Osteoblast (primary cell): ENCODE measurements around the gene EML1. TPM values are rescaled to one million over a fixed set of nuclear protein-coding genes. Genes with fewer than 3 reads are reported as not detected.

Source experiments
- DNase-seq: peaks from one replicate; pipeline ENCODE4 v3.0.0; 2011; ENCODE audit warnings: low spot score, mixed read lengths; ENCODE audit not compliant: insufficient read length; ENCODE audit errors: missing footprints
- H2AFZ ChIP-seq: 2 replicates; pipeline ENCODE4 v1.6.0; 2011; ENCODE audit warnings: mild to moderate bottlenecking, low read length
- H3K27ac ChIP-seq: 2 replicates; pipeline ENCODE4 v1.5.1; 2011; ENCODE audit warnings: mild to moderate bottlenecking, low read depth, low read length, moderate library complexity
- H3K27me3 ChIP-seq: 2 replicates; pipeline ENCODE4 v1.6.0; 2012; ENCODE audit warnings: mild to moderate bottlenecking, control low read depth, inconsistent platforms, low read length, moderate library complexity; ENCODE audit not compliant: insufficient read depth
- H3K36me3 ChIP-seq: 2 replicates; pipeline ENCODE4 v1.5.1; 2011; ENCODE audit warnings: mild to moderate bottlenecking, low read length, control low read depth, moderate library complexity; ENCODE audit not compliant: insufficient read depth
- H3K4me1 ChIP-seq: 2 replicates; pipeline ENCODE4 v1.5.1; 2011; ENCODE audit warnings: mild to moderate bottlenecking, low read length, control low read depth, moderate library complexity; ENCODE audit not compliant: insufficient read depth
- H3K4me2 ChIP-seq: 2 replicates; pipeline ENCODE4 v1.6.0; 2011; ENCODE audit warnings: mild to moderate bottlenecking, low read length; ENCODE audit not compliant: insufficient read depth
- H3K4me3 ChIP-seq: fragments of 200-600 bp; sonication (generic); 3 replicates; pipeline ENCODE4 v1.5.1; 2012; ENCODE audit warnings: mild to moderate bottlenecking, low read length, inconsistent platforms; ENCODE audit not compliant: insufficient read depth
- H3K79me2 ChIP-seq: 2 replicates; pipeline ENCODE4 v1.6.0; 2012; ENCODE audit warnings: mild to moderate bottlenecking, low read length, control low read depth, inconsistent platforms; ENCODE audit not compliant: insufficient read depth
- H3K9me3 ChIP-seq: 2 replicates; pipeline ENCODE4 v1.5.1; 2011; ENCODE audit warnings: low read depth, low read length, control low read depth
- H4K20me1 ChIP-seq: 2 replicates; pipeline ENCODE4 v1.6.0; 2012; ENCODE audit warnings: mild to moderate bottlenecking, low read length, control low read depth; ENCODE audit not compliant: insufficient read depth
- total RNA-seq: library from RNA; depleted of rRNA; stranded (reverse); fragments of >200 nt; gene quantifications from 2 replicates; pipeline ENCODE4 v1.2.3, GENCODE V29; 2012
- TF ChIP-seq, protein P1 (sequence below): IDR thresholded peaks from 2 replicates; pipeline ENCODE4 v1.5.1; 2011; ENCODE audit warnings: mild to moderate bottlenecking, low read depth, low read length, moderate library complexity; ENCODE audit errors: extremely low read depth

Gene EML1
- total RNA-seq, 1 donor, result 46.7 TPM

DNA sequence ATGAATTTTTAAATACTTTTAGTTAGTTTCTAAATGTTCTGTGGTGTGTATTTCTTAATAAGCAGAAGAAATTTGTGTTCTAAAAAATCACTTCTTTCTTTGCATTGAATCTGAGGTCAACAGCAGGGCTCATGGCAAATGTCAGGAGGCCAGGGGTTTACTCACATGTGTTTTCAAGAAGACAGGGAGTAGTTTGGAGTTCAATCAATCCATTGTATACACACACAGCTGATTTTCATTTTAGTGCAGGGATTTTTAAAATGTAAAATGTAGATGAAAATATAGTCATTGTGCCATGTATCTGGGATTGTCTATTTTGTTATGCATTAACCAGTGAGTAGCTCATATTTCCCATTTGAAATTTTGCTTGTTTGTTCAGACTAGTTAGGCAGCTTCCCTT lies 62.1 kb downstream of the EML1 start:
- TF ChIP-seq, protein P1, sequence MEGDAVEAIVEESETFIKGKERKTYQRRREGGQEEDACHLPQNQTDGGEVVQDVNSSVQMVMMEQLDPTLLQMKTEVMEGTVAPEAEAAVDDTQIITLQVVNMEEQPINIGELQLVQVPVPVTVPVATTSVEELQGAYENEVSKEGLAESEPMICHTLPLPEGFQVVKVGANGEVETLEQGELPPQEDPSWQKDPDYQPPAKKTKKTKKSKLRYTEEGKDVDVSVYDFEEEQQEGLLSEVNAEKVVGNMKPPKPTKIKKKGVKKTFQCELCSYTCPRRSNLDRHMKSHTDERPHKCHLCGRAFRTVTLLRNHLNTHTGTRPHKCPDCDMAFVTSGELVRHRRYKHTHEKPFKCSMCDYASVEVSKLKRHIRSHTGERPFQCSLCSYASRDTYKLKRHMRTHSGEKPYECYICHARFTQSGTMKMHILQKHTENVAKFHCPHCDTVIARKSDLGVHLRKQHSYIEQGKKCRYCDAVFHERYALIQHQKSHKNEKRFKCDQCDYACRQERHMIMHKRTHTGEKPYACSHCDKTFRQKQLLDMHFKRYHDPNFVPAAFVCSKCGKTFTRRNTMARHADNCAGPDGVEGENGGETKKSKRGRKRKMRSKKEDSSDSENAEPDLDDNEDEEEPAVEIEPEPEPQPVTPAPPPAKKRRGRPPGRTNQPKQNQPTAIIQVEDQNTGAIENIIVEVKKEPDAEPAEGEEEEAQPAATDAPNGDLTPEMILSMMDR, result no peak
- peaks cover 11% of the 10 kb centered on the region for H4K20me1 ChIP-seq
- DNase-seq, result no peak
- no peak overlapping the region for H3K27ac ChIP-seq
- H2AFZ ChIP-seq, result no peak overlapping the region
- H3K4me1 ChIP-seq, result no peaks in the 10 kb centered on the region
- no peak overlapping the region for H3K4me2 ChIP-seq
- no peaks in the 10 kb centered on the region for H3K79me2 ChIP-seq
- no peak overlapping the region for H3K4me3 ChIP-seq
- no peaks in the 10 kb centered on the region for H3K27me3 ChIP-seq
- H3K9me3 ChIP-seq, result no peaks in the 10 kb centered on the region
- H3K36me3 ChIP-seq, result peaks cover 5% of the 10 kb centered on the region

DNA sequence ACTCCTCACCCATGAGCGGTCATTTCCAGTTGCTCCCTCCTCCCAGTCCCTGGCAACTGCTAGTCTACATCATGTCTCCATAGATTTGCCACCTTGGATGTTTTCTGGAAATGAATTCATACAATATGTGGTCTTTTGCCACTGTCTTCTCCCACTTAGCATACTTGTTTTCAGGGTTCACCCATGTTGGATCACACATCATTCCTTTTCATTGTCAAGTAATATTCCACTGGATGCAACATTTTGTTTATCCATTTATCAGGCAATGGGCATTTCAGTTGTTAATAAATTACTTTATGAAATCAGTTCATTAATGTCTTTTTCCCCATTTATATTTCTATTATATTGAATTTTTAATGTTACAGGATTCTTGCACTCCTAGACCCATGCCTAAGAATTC lies 64.3 kb downstream of the EML1 start:
- H3K27ac ChIP-seq, result no peak overlapping the region
- no peaks in the 10 kb centered on the region for H3K9me3 ChIP-seq
- H3K4me3 ChIP-seq, result no peak overlapping the region
- H3K4me1 ChIP-seq, result peaks cover 9% of the 10 kb centered on the region
- peaks cover under 1% of the 10 kb centered on the region for H3K79me2 ChIP-seq
- TF ChIP-seq, protein P1, result no peak
- H2AFZ ChIP-seq, result no peak overlapping the region
- no peak overlapping the region for H3K4me2 ChIP-seq
- H3K36me3 ChIP-seq, result no peaks in the 10 kb centered on the region
- no peaks in the 10 kb centered on the region for H3K27me3 ChIP-seq
- peaks cover 9% of the 10 kb centered on the region for H4K20me1 ChIP-seq
- no peak for DNase-seq

DNA sequence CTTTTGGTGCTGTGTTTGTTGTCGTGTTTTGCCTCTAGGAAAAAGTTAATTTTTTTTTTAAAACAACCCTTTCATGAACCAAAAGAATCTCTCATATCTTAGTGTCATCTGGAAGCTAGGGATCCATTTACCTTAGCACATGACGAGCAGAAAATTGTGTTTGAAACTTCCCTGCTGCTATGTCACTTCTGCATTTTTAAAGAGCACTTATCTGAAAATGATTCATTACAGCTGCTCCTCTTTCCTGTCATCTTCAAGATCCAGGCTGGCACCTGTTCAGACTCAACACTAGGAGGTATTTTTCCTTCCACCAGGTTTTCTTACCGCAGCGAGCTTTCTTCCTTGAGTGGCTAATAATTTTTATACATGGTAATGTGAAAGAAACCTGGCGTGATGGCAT lies 67.0 kb downstream of the EML1 start:
- Histone ChIP-seq H3K36me3 (no peaks in the 10 kb centered on the region), H3K4me1 (peaks cover 13% of the 10 kb centered on the region), H2AFZ (no peak overlapping the region), H3K4me2 (no peak overlapping the region), H3K27ac (no peak overlapping the region), H3K79me2 (peaks cover 7% of the 10 kb centered on the region), H4K20me1 (peaks cover 15% of the 10 kb centered on the region), H3K27me3 (no peaks in the 10 kb centered on the region), H3K4me3 (no peak overlapping the region), H3K9me3 (no peaks in the 10 kb centered on the region)
- no peak for DNase-seq
- TF ChIP-seq, protein P1, result no peak

DNA sequence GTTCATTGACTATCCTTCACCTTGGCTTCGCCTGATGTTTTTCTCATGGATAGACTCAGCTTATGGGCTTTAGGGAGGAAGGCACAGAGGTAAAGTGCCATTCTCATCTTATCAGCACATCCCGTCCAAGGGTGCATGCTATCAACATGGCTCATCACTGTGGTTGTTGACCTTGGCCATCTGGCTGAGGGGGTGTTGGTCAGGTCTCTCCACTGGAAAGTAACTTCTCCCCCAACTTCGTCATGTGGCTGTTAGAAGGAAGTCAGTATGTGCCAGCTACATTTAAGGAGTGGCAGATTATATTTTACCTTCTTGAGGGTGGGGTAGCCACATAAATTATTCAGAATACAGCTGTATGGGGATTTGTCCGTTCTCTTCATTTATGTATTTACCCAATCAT lies 68.9 kb downstream of the EML1 start:
- H3K36me3 ChIP-seq, result no peaks in the 10 kb centered on the region
- DNase-seq, result peak; percentile 90

More for the DNA sequence above, 68.9 kb downstream of the EML1 start:
- H4K20me1 ChIP-seq, result peaks cover 12% of the 10 kb centered on the region
- no peak overlapping the region for H3K4me3 ChIP-seq
- no peaks in the 10 kb centered on the region for H3K9me3 ChIP-seq
- no peak overlapping the region for H2AFZ ChIP-seq
- peak overlapping the region; percentile 3 for H3K27ac ChIP-seq
- peak overlapping the region; percentile 28 for H3K4me2 ChIP-seq
- peaks cover 7% of the 10 kb centered on the region for H3K79me2 ChIP-seq
- H3K27me3 ChIP-seq, result no peaks in the 10 kb centered on the region
- peaks cover 13% of the 10 kb centered on the region for H3K4me1 ChIP-seq
- TF ChIP-seq, protein P1, result no peak
